ENCODE data around the gene DCTN1. TPM values are rescaled to one million over a fixed set of nuclear protein-coding genes. Genes with fewer than 3 reads are reported as not detected.
A peak's percentile ranks its signal among the peaks of the same experiment; 100 is the strongest.

Gene DCTN1
- total RNA-seq = 100 to 1,000 TPM in 3 of 5 donors, 10 to 100 TPM in 2; 71.2 to 181 (median 122) TPM
- 10 to 100 TPM; 65.8 to 92.6 (median 83.5) TPM for polyA plus RNA-seq
- long read RNA-seq, donor 1, partial matches to known transcripts = 0 of 1 reads
- long read RNA-seq, donor 1, other reads (novel, unspliced or antisense) = 0 of 1 reads
- long read RNA-seq, donor 2, full-length matches to known transcripts = 6 of 11 reads
- long read RNA-seq, donor 2, partial matches to known transcripts = 5 of 11 reads
- long read RNA-seq, donor 2, other reads (novel, unspliced or antisense) = 0 of 11 reads
- long read RNA-seq, donor 3, full-length matches to known transcripts = 4 of 4 reads
- long read RNA-seq, donor 3, partial matches to known transcripts = 0 of 4 reads
- long read RNA-seq, donor 3, other reads (novel, unspliced or antisense) = 0 of 4 reads
- long read RNA-seq, donor 4 = 0 reads
- long read RNA-seq, donor 5, full-length matches to known transcripts = 7 of 7 reads
- long read RNA-seq, donor 5, partial matches to known transcripts = 0 of 7 reads
- long read RNA-seq, donor 5, other reads (novel, unspliced or antisense) = 0 of 7 reads
- long read RNA-seq, donor 6 = 0 reads
- long read RNA-seq, donor 7, full-length matches to known transcripts = 4 of 22 reads
- long read RNA-seq, donor 7, partial matches to known transcripts = 18 of 22 reads
- long read RNA-seq, donor 7, other reads (novel, unspliced or antisense) = 0 of 22 reads
- long read RNA-seq, donor 8, full-length matches to known transcripts = 4 of 15 reads
- long read RNA-seq, donor 8, partial matches to known transcripts = 11 of 15 reads
- long read RNA-seq, donor 8, other reads (novel, unspliced or antisense) = 0 of 15 reads
- long read RNA-seq, donor 9, full-length matches to known transcripts = 3 of 3 reads
- long read RNA-seq, donor 9, partial matches to known transcripts = 0 of 3 reads
- long read RNA-seq, donor 9, other reads (novel, unspliced or antisense) = 0 of 3 reads
- long read RNA-seq, donor 10, full-length matches to known transcripts = 5 of 5 reads
- long read RNA-seq, donor 10, partial matches to known transcripts = 0 of 5 reads
- long read RNA-seq, donor 10, other reads (novel, unspliced or antisense) = 0 of 5 reads

DNA sequence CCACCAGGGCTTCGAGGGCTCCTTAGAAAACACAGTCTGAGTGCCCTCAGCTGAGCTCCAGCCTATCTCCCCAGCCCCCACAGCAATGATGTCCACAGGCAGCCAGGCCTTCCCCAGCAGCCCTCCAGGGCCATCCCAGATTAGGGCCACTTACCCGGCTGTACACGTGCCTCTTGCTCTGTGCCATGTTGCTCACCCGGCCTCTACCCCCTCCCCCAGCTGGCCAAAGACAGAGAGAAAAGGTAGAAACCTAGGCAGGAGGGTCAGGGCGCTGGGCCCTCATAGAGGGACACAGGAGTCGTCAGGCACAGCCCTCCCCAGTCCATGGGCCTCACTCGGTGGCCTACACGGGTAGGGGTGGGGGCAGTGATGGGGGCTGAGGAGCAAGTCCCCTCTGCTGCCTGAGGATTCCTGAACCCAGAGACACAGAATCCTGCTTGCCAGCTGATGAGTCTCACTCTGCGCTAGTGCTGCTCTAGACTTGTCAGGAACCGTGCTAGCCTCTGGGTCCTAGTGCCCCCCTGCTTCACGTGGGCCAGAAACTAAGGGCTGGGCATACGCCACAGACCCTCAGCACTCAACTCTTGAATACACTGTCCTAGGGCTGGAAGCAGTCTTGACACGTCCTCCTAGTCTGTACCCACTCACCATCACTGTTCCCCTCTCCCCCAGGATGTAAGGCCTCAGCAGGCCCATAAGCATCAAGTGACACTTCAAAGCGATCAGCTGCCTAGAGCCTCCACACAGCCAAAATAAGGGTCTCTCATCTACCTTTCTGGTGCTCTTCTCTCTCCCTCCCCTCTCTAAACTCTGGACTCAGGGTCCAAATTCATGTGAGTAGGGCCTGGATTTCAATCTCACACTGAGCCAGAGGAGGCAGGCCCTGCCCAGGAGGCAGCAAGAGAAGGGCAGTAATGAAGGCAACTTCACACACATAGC, at the start of gene DCTN1:
Gene DCTN1, minus strand, starts transcription at position 461 of the 939 bp plus-strand sequence. Its CDS starts 274 bp downstream, at position 187.
- Histone ChIP-seq H3K27me3 (no peaks in the 10 kb centered on the region), H3K36me3 (peaks cover 23 to 33% (median 28%) of the 10 kb centered on the region in 4 donors), H3K9me3 (no peaks in the 10 kb centered on the region), H3K27ac (peak within 1 kb of the TSS in 1 of 5 donors; percentile 63), H3K4me1 (peaks cover 36 to 75% (median 57%) of the 10 kb centered on the region in 4 donors), H3K4me3 (peak within 1 kb of the TSS; percentile 36 to 47 (median 38))
- 19 to 32% (median 28%) methylated on average over 12 to 14 of the region's 14 CpGs for WGBS, 5 donors
- DNase-seq = peak; percentile 37 to 84
- TF ChIP-seq POLR2AphosphoS5 (IDR thresholded peaks at IDR 0.05) (peak in 2 of 3 donors; percentile 8), EP300 (IDR thresholded peaks at IDR 0.05) (no peak)
- intact Hi-C loops (cut with DNase I; ENCODE audit: low total_unique reads) = no loop called here

DNA sequence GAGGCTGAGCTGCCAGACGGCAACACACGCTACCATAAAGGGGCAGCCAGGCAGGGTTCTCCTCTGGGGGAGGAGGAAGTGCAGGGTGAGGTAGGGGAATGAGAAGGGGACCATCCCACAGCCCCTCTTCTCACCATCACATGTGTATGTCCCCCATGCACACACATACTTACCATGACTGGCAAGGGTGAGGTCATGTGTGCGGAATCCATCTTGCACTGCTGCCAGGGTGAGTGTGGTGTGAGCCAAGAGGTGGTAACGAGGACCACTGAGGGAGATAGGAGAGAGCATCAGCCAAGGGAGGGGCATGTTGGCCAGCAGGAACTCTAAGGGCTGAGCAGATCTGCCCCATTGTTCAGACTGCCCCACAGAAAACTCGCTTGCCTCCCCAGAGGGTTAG, 48.6 kb upstream of the DCTN1 start:
- no peaks in the 10 kb centered on the region for H3K9me3 ChIP-seq
- H3K4me1 ChIP-seq = no peaks in the 10 kb centered on the region
- WGBS, 5 donors = 70 to 90% (median 87%) methylated on average over 5 of the region's 5 CpGs
- TF ChIP-seq, protein P1, sequence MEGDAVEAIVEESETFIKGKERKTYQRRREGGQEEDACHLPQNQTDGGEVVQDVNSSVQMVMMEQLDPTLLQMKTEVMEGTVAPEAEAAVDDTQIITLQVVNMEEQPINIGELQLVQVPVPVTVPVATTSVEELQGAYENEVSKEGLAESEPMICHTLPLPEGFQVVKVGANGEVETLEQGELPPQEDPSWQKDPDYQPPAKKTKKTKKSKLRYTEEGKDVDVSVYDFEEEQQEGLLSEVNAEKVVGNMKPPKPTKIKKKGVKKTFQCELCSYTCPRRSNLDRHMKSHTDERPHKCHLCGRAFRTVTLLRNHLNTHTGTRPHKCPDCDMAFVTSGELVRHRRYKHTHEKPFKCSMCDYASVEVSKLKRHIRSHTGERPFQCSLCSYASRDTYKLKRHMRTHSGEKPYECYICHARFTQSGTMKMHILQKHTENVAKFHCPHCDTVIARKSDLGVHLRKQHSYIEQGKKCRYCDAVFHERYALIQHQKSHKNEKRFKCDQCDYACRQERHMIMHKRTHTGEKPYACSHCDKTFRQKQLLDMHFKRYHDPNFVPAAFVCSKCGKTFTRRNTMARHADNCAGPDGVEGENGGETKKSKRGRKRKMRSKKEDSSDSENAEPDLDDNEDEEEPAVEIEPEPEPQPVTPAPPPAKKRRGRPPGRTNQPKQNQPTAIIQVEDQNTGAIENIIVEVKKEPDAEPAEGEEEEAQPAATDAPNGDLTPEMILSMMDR (IDR thresholded peaks at IDR 0.05) = no peak
- TF ChIP-seq POLR2A (IDR thresholded peaks at IDR 0.05) (no peak), EP300 (IDR thresholded peaks at IDR 0.05) (no peak), POLR2AphosphoS5 (IDR thresholded peaks at IDR 0.05) (no peak)
- no peaks in the 10 kb centered on the region for H3K27me3 ChIP-seq
- no peak overlapping the region for H3K27ac ChIP-seq
- intact Hi-C loops (cut with DNase I; ENCODE audit: low total_unique reads) = no loop called here
- H3K4me3 ChIP-seq = no peak overlapping the region
- no peak for DNase-seq
- peaks cover 32 to 84% (median 79%) of the 10 kb centered on the region in 4 donors for H3K36me3 ChIP-seq

DNA sequence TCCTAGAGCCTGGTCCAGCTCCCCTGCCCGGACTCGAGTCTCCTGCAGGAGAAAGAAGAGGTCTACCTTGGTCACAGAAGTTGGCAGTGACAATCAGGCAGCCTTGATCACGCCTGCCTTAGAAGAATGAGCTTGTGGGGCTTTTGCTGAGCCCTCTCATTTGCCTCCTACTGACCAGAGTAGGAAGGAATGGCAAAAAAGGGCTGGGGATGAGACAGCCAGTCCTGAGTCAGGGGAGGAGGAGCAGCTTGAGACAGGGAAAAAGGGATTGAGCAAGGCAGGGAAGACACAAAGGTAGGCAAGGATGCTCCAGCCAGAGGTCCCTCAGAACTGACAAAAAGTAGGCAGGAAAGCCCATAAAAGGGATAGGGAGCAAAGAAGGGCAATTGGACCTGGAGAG, 47.4 kb upstream of the DCTN1 start:
- WGBS, 5 donors = 77 to 85% (median 80%) methylated on average over 3 of the region's 3 CpGs
- Histone ChIP-seq H3K36me3 (peaks cover 32 to 82% (median 79%) of the 10 kb centered on the region in 4 donors), H3K27me3 (no peaks in the 10 kb centered on the region), H3K4me1 (no peaks in the 10 kb centered on the region), H3K9me3 (no peaks in the 10 kb centered on the region), H3K27ac (no peak overlapping the region), H3K4me3 (no peak overlapping the region)
- intact Hi-C loops (cut with DNase I; ENCODE audit: low total_unique reads) = no loop called here
- TF ChIP-seq EP300 (IDR thresholded peaks at IDR 0.05) (no peak), POLR2A (IDR thresholded peaks at IDR 0.05) (no peak), POLR2AphosphoS5 (IDR thresholded peaks at IDR 0.05) (no peak)
- TF ChIP-seq, protein P1 (IDR thresholded peaks at IDR 0.05) = no peak
- no peak for DNase-seq

DNA sequence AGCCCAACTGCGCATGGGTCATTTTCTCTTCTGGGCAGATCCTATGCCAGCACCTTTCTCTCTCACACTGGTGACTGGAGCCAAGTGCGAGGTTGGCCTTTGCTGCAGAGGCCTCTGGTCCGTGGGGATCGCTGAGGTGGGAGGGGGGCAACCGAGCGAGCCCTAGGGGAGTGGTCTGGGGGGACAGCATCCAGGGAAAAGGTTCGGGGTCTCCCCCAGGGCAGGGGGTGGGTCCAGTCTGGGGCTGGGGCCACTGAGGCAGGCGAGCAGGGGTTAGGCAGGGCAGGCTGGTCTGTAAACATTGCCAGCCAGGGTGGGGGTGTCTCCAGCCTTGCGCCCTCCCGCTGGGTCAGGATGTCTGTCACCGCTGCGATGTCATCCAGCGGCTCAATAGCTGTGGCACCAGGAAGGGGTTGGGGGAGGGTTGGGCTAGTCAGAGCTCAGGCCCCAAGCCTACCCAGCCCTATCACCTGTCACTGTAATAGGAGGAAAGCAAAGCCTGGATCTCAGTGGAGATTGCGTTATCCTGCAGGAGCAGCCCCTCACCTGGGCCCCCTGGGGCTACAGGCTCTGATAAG, 46.2 kb upstream of the DCTN1 start:
- no peak overlapping the region for H3K27ac ChIP-seq
- no peaks in the 10 kb centered on the region for H3K27me3 ChIP-seq
- H3K36me3 ChIP-seq = peaks cover 32 to 69% (median 66%) of the 10 kb centered on the region in 4 donors
- intact Hi-C loops (cut with DNase I; ENCODE audit: low total_unique reads) = no loop called here
- 67 to 85% (median 76%) methylated on average over 13 to 14 of the region's 14 CpGs for WGBS, 5 donors
- H3K9me3 ChIP-seq = no peaks in the 10 kb centered on the region
- no peak overlapping the region for H3K4me3 ChIP-seq
- H3K4me1 ChIP-seq = peaks cover 0 to 12% (median 10%) of the 10 kb centered on the region in 4 donors
- no peak for TF ChIP-seq EP300 (IDR thresholded peaks at IDR 0.05)
- TF ChIP-seq, protein P1 (IDR thresholded peaks at IDR 0.05) = no peak
- no peak for TF ChIP-seq POLR2AphosphoS5 (IDR thresholded peaks at IDR 0.05)
- TF ChIP-seq POLR2A (IDR thresholded peaks at IDR 0.05) = no peak
- DNase-seq = no peak

Data from stomach (tissue), 19 donors.